ENCODE measurements around the gene NOS1. TPM values are rescaled to one million over a fixed set of nuclear protein-coding genes. Genes with fewer than 3 reads are reported as not detected.

Gene NOS1
- total RNA-seq, 1 experiment from 2014 or later = 2.3 TPM

GRCh38 chr12:117213295-117213808 is 148.1 kb downstream of the NOS1 start:
- no peaks in the 10 kb centered on the region for H3K79me1 ChIP-seq (ENCODE audit: insufficient read depth, low read depth, low read length, poor library complexity, severe bottlenecking)
- no peaks in the 10 kb centered on the region for H3K27me3 ChIP-seq (ENCODE audit: insufficient read depth, low read length)
- H3K79me2 ChIP-seq (ENCODE audit: insufficient read depth, low read length) = no peaks in the 10 kb centered on the region
- peaks cover 12% of the 10 kb centered on the region for H3K27me3 Mint-ChIP-seq (ENCODE audit: low read depth)
- H3K18ac ChIP-seq (ENCODE audit: insufficient read length, low read depth, low read length) = no peak overlapping the region
- TF ChIP-seq CTCF (conservative IDR thresholded peaks at IDR 0.05) = no peak
- no peaks in the 10 kb centered on the region for H3K9me3 Mint-ChIP-seq
- H3K23ac ChIP-seq (ENCODE audit: insufficient read length, low read depth, low read length) = no peak overlapping the region
- peaks cover 7 to 12% of the 10 kb centered on the region in 2 experiments for H3K4me1 Mint-ChIP-seq
- H3K4me1 ChIP-seq (ENCODE audit: insufficient read depth, low read length) = no peaks in the 10 kb centered on the region
- no peak overlapping the region for H2BK15ac ChIP-seq (ENCODE audit: low read depth, low read length)
- no peak overlapping the region for H3K4me3 Mint-ChIP-seq
- no peak overlapping the region for H2BK12ac ChIP-seq (ENCODE audit: insufficient read length, low read depth, low read length)
- no peak overlapping the region for H4K91ac ChIP-seq (ENCODE audit: insufficient read length, low read depth, low read length)
- no peak overlapping the region for H2BK5ac ChIP-seq (ENCODE audit: insufficient read length, low read length)
- no peak overlapping the region for H3K14ac ChIP-seq (ENCODE audit: insufficient read depth, low read length)
- no peak overlapping the region for H4K5ac ChIP-seq (ENCODE audit: insufficient read length, low read depth, low read length)
- no peak overlapping the region for H2AK5ac ChIP-seq (ENCODE audit: insufficient read length, low read length)
- H4K8ac ChIP-seq (replicated peaks; ENCODE audit: insufficient read length, low read depth, low read length) = no peak overlapping the region
- no peak overlapping the region for H3K27ac Mint-ChIP-seq
- H2BK20ac ChIP-seq (ENCODE audit: low read depth, low read length, poor library complexity, severe bottlenecking) = no peak overlapping the region
- H3K9me3 ChIP-seq (ENCODE audit: control insufficient read depth, low read depth, low read length) = no peaks in the 10 kb centered on the region
- WGBS (ENCODE audit: extremely low coverage, insufficient read length, low lambda C conversion rate) = no CpG with 5 or more reads among the region's 2 CpGs
- H3K9ac ChIP-seq (ENCODE audit: extremely low read depth, insufficient read length, low read length) = no peak overlapping the region
- H3K36me3 Mint-ChIP-seq (ENCODE audit: insufficient read depth in 1 of 3, low read depth in 3 of 3) = no peaks in the 10 kb centered on the region
- H3K56ac ChIP-seq (ENCODE audit: insufficient read length, low read depth, low read length) = no peak overlapping the region
- no peaks in the 10 kb centered on the region for H4K20me1 ChIP-seq (ENCODE audit: control insufficient read depth, insufficient read depth, insufficient read length)
- H3T11ph ChIP-seq (ENCODE audit: low read length) = no peak overlapping the region
- no peak overlapping the region for H3K27ac ChIP-seq (ENCODE audit: insufficient read length, low read depth, low read length)
- no peaks in the 10 kb centered on the region for H3K23me2 ChIP-seq (ENCODE audit: insufficient read length, low read depth, low read length, poor library complexity, severe bottlenecking)
- no peak overlapping the region for H3K4ac ChIP-seq (ENCODE audit: low read depth, low read length)
- no peak overlapping the region for H2BK120ac ChIP-seq (ENCODE audit: low read depth, low read length, poor library complexity, severe bottlenecking)
- no peak for DNase-seq
- H3K4me2 ChIP-seq (ENCODE audit: insufficient read depth, insufficient read length, low read length) = no peak overlapping the region
- H2AFZ ChIP-seq (ENCODE audit: low read length) = no peak overlapping the region
